Stimulated activated CD4-positive, alpha-beta T cell treated with anti-CD3 and anti-CD28 coated beads, Interleukin-15, amount 100 ng/mL, for 24 hours (primary cell): ENCODE measurements around the gene DZIP3.
A peak's percentile ranks its signal among the peaks of the same experiment; 100 is the strongest.
"Not testable (repeated sequence)": the region's sequence is repeated elsewhere in the genome, so short reads cannot be mapped to it uniquely, and the experiment has no call there.

Experiments used
- DNase-seq: peaks from one replicate; pipeline ENCODE4 v3.0.0-alpha.2; 2020

The DZIP3 gene

DNA sequence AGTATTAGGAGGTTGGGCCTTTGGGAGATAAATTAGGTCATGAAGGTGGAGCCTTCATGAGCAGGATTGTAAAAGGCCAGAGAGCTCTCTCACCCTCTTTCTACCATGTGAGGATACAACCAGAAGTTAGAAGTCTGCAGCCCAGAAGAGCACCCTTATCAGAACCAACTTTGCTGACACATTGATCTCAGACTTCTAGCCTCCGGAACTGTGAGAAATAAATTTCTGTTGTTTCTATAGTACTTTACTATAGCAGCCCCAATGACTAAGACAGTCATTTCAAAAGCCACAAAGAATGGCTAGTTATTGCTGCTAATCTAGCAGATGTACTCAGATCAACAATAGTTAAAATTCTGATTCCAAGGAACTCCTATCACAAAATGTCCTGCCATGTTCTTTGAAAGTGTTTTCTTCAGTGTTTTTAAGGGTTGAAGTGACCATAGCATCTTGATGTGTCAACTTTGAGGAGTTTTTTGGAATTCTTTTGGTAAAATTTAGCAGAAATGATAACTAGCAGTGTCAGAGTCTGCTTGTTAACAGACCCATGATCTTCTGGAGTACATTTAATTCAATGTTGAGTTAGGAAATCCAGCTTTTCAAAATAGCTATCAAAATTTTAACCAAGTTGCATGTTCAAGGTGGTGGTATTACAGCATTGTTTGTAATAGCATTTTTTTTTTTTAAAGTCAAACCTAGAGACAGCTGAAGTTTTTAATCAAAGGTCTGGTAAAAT lies 10.3 kb downstream of the DZIP3 start:
- DNase-seq, result no peak

DNA sequence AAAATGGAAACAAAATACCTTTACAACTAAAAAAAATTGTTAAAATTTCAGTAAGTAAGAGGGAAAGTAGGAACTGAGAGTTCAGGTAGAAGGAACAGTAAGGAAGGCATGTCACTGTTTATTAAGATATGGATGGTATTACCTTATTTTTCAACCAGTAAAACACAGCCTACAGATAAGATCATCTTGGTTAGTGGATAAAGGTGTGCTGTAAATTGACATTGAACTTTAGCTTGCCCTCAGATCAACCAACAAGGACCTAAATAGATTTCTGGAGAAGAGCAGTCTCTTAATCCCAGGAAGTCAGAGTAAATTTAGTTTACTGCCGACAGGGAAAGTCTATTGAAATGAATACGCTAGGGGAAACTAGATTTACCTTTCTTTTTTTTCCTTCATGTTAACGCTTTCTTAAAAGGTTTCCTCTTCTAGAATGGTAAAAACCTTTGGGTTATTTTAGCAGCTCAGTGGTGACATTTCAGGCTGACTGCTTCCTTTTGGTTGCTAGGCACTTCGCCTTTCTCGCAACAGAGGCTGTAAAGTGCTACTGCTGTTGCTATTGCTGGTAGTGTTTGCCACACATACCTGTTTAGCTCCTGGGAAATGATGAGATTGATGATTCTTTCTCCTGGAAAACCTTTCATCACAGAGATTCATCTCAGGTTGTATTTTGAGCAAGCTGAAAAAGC lies 12.9 kb downstream of the DZIP3 start:
- DNase-seq, result peak; percentile 20

DNA sequence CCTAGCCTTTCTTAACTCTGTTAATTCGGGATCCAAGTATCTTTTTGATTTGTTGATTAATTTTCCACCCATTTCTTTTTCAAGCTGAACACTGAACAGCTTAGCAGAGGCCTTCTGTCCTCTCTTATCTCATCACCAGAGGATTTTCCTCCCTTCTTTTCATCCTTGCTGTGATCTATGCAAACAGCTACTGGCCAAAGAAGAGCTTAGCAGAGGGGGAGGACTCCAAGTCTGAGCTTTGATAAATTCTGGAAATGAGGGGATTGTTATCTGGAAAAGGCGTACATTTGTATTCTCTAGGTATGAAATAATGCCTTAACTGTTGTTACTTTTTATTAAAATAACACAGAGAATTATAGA lies 13.4 kb downstream of the DZIP3 start:
- no peak for DNase-seq

DNA sequence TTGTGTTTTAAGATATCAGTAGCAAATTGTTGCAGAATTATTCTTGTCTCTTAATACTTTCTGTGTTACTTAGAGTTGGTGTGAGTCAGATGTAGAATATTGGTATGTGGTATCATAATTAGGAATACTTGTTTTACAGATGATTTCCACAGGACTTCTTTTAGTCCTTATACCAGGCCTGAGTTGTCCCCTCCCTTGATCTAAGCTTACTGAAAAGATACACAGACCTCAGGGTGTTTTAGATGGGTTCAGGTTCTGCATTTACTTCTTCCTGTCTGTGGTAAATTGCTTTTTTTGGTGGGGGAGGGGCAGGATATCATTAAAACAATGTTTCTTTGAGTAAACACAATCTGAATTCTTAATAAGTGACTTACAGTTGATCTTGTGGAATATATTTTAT lies 14.2 kb downstream of the DZIP3 start:
- no peak for DNase-seq

DNA sequence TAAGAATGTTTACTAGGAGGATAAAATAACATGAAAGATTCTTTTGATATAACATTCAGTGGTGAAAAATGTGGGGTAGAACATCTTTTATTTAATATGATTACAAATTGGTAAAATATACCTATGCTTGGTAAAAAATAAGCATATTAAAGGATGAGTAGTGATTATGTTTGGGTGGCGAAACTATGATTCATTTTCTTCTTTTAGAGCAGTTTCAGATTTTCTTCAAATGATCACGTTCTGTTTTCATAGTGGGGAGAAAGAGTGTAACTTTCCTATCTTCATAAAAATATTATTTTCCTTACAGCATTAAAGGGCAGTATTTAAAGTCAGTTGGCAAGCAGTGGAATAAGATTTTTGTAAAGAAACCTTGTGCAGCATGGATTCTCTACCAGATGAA lies 15.5 kb downstream of the DZIP3 start:
- no peak for DNase-seq

DNA sequence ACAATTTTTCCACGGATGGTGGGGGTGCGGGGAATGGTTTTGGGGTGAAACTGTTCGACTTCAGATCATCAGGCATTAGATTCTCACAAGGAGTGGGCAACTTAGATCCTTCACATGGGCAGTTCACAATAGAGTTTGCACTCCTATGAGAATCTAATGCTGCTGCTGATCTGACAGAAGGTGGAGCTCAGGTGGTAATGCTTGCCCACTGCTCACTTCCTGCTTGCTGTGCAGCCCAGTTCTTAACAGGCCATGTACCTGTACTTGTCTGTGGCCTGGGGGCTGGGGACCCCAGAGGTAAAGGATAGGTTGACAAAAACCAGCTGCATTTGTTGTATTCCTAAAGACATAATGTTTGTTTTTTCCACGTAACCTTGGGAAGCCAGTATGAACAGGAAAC lies 16.0 kb downstream of the DZIP3 start:
- DNase-seq, result no peak

DNA sequence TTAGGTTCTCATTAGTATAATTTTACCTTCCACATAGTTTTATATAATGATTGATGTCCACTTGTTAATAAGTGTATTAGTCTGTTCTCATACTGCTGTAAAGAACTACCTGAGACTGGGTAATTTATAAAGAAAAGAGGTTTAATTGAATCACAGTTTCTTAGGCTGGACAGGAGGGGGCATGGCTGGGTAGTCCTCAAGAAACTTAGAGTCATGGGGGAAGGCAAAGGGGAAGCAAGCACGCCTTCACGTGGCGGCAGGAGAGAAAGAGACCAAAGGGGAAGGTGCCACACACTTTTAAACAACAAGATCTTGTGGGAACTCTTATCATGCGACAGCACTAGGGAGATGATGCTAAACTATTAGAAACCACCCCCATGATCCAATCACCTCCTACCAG lies 19.2 kb downstream of the DZIP3 start:
- DNase-seq, result no peak

DNA sequence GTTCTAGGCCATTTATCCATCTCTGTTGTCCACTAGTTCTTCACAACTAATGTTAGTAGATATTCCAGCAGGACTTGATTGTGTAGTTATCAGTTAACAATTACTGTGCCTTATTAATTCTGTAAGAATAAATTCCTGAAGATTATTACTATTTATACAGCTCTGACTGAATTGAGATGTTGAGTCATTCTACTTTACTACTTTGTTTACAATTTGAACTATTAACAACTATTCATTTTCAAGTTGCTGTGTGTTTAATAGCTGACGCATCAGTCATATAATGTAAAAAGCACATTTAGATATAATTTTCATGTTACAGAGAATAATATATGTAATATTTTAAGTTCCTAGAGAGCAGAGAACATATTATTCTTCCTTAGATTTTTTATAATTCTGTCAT lies 21.1 kb downstream of the DZIP3 start:
- DNase-seq, result no peak

DNA sequence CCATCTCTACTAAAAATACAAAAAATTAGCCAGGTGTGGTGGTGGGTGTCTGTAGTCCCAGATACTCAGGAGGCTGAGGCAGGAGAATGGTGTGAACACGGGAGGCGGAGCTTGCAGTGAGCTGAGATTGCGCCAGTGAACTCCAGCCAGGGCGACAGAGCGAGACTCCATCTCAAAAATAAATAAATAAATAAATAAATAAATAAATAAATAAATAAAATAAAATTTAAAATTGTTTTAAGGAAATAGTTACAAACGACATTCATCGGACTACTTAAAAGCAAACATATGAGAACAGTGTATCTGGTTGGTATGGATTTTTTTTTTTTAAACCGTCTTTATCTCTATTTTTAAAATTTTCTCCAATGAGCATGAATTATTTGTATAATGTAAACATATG lies 26.6 kb downstream of the DZIP3 start:
- not testable (repeated sequence) for DNase-seq

DNA sequence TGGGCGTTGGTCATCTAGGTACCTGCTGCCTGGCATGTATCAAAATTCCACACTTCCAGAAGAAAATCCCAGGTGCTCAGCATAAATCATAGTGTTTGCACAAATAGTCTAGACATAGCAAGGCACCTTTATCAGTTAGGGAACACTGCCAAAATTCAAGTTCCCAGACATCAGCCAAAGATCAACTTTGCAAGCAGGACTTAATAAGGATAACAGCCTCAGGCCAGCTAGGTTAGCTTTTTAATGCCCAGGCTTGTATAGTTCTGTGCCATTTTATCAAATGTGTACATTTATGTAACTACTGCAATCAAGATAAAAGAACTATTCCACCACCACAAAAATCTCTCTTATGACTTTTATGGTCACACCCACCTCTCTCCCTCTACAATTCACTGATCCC lies 30.7 kb downstream of the DZIP3 start:
- DNase-seq, result no peak

DNA sequence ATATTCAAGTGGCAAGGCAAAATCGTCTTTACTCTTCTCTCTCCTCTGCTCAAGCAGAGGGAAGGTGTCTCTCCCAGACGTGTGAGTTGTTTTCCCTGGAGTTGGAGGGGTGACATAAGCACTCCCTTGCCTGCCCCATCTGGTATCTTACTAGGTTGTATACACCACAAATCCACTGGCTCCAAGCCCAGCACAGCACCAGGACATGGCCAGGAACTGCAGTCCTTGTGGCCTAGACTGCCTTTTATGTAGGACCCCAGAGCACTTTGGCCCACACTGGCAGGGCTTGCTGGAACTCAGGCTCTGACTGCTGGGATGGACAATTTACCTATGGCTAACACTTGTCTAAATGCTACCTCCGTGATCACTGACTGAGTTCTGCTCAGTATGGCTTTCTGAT lies 34.0 kb downstream of the DZIP3 start:
- no peak for DNase-seq

DNA sequence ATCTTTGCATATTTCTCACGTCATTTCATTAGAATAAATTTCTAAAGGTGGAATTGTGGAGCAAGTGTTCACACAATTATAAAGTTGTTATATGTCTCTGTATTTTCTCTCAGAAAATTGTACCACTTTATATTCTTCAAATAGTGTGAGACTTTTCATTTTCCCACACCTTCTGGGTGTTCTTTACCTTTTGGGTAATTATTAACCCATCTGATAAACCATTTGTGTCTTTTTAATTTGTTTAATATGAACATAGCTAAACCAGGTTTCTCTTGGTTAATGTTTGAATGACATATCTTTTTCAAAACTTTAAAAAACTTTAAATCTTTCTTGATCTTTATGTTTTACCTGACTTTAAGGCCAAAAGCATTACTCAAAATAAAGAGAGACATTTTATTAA lies 40.5 kb downstream of the DZIP3 start:
- DNase-seq, result no peak

DNA sequence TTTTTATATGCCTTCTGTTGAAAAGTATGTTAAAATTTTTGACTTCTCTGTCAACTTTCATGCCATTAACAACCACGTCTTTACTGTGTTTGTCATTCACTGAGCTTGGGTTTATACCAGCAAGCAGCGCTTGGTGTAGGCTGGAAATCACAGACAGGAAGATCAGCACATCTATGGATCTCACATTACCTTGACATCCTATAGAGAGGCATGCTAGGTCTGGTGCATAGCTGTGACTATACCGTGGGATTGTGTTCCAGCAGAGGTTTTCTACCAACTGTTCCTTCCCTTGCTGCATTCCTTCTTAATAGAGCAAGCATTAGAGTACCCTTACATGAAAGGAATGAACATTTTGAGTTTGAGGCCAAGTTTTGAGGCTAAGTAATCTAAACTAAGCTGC lies 53.0 kb downstream of the DZIP3 start:
- DNase-seq, result no peak

DNA sequence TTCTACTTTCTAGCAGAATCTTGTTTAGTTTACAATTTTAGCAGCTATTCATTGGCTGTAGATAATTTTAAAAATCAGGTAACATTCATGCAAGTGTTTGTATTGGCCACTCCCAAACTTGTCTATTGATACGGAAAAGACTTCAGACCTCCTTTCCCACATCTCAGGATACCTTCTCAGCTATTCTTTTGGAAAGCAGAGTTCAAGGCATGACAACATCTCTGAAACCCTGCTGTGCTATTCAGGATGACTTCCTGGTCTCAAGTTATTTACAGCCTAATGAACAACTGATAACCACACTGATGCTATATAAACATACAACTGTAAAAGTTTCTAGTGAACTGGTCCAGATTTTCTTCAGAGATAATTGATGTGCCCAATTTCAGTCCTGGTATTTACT lies 55.8 kb downstream of the DZIP3 start:
- DNase-seq, result no peak

DNA sequence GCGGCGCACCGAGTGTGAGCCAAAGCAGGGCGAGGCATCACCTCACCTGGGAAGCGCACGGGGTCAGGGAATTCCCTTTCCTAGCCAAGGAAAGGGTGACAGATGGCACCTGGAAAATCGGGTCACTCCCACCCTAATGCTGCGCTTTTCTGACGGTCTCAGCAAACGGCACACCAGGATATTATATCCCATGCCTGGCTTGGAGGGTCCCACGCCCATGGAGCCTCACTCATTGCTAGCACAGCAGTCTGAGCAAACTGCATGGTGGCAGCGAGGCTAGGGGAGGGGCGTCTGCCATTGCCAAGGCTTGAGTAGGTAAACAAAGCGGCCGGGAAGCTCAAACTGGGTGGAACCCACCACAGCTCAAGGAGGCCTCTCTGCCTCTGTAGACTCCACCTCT lies 66.1 kb downstream of the DZIP3 start:
- not testable (repeated sequence) for DNase-seq

DNA sequence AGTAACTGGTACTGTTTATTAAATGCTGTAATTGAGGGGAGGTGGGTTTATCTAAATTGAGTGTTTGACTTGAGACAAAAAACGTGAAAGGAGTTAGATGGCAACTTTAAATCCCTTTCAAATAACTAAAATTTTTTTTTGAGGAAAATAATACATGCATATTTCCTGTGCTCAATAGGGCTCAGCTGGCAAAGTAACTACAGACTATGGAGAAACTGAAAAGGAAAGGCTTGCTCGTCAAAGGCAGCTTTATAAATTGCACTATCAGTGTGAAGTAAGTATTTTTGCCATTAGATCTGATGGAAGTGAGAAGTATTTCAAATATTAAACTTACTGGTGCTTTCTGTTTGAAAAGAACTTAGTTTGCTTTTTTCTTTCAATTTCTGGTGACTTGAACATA lies 72.2 kb downstream of the DZIP3 start:
- DNase-seq, result no peak

DNA sequence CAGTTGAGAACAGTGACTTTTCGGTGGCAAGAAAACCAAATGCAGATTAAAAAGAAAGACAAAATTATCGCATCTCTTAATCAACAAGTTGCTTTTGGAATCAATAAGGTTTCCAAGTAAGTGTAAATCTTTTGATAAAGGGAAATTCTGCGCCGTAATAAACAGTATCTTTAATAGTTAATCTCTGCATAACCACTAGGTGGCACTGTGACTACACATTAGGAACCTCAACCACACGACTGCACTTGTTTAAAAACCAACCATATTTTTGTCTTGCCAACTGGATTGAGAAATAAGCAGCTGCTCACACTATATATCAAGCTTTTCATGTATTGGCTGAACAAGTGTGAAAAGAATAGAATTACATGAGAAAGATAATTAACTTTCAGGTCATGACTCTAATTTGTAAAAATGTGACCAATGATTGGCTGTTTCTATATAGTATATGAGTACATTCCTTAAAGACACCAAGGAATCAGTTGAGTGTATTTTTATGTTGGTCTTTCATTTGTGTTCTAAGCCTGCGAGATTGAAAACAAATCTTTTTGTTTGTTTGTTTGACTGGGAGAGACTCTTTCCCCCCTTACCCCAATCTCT lies 72.7 kb downstream of the DZIP3 start:
- DNase-seq, result peak; percentile 46

DNA sequence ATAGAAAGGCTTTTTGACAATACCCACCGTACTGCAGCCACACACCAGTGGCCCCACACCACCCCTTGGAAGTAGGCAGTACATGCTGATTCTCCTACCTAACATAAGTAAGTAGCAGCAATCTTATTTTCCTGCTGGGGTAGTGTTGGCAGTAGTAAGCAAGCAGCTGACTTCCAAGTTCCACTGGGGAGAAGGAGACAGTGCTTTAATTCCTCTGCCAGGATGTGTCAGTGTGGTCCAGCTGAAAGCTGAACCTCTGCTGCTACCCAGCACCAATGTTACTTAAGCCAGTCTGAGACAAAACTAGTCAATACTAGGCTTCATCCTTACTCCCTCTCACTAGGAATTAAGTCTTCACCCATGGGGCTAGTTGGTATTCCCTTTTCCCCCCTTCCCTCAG lies 74.7 kb downstream of the DZIP3 start:
- no peak for DNase-seq

DNA sequence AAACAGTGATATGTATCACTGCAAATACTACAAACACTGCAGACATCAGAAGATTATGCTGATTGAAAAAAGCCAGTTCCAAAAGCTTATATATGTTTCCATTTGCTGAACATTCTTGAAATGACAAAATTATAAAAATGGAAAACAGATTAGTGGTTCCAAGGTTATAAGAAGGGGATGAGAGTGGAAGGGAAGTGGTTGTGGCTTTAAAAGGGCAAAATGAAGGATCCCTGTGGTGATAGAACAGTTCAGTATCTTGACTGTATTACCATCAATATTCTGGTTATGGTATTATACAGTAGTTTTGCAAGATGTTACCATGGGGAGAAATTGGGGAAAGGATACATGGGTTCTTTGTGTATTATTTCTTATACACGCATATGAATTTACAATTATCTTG lies 77.8 kb downstream of the DZIP3 start:
- DNase-seq, result no peak

DNA sequence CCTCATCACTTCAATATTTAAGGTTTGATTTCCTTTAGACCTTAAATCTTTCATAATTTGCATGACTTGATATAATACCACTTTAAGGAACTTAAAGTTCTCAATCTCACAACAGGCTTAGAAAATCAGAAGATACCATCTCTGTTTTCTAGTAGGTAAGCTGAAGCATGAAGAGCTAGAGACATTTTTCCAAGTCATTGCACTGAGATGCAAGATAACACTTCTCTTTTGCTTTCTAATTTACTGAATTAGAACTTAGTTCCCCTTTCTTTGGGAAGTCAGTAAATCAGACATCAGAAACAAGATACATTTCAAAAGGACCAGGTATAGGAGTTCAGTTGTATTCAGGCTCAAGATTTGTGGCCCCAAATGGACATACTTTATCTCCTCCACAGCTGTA lies 79.7 kb downstream of the DZIP3 start:
- DNase-seq, result no peak

DNA sequence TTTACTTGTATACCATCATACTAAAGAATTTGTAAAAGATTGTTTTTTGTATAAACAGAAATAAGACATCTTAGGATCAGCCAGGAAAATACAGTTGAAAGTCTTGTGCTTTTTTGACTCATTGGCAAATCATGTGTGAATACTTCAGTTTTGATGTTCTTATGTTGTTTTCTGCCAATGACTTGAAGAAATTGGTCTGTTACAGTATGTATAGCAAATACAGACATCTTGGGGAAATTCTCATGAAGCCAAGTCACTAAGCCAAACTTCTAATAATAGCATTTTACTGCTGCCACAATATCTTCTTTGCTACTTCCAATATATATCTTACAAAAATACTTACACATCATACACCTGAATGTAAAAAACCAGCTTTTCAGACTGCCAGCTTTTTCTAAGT lies 83.2 kb downstream of the DZIP3 start:
- no peak for DNase-seq

DNA sequence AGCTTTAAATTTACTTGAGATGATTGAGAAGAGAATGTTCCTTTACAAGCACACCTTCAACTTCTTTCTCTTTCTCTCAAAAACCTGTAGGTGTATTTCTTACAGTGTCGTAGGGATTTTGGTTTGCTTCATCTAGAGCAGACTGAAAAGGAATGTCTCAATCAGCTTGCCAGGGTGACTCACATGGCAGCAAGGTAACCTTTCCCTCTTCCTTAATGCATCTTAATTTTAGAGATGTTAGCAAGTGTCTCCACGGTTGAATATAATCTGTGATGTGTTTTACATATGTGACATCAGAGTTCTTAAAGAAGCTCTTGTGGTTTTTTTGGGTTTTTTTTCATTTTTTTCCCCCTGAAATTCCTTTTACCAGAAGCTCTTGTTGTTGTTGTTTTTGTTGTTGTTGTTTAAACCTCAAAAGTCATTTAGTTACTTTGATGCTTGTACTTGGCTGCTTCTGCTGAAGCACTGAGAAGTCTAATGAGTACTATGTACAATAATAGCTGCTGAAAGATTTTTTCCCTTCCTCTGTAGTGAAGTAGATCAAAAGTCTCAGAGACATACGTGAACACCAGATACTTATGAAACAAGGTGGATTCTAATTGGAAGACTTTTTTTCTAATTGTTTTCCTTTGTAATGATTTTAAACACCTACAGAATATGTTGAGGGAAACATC lies 84.6 kb downstream of the DZIP3 start:
- no peak for DNase-seq

DNA sequence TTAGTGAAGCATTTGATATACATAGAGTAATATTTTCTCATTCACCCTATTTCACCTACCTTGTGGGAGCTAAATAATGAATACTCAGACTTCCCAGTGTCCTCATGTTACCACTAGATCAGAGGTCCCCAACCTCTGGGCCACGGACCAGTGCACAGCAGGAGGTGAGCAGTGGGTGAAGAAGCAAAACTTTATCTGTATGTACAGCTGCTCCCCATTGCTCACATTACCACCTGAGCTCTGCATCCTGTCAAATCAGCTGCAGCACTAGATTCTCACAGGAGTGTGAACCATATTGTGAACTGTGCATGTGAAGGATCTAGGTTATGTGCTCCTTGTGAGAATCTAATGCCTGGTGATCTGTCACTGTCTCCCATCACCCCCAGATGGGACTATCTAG lies 88.3 kb downstream of the DZIP3 start:
- no peak for DNase-seq

DNA sequence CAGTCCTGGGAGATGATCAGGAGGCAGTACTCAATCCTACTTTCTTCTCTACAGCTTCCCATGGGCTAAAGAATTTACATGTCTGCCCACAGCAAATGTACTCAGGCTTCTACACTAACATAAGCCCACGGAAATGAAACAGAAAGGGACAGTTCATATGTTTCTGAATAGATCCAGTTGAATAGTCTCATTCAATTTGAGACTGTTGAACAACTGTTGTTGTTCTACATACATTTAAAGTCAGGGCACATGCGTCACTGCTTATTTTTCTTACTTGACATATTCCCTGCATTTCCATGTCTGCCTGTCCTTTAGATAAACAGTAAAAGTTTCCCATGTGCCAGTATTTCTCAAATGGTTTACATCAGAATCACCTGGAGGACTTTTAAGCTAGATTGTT lies 102.8 kb downstream of the DZIP3 start:
- DNase-seq, result not testable (repeated sequence)
